GM19397 (cell line): ENCODE results near the gene LRP1B.

Experiments
- ATAC-seq: cut with Tn5 transposase; IDR thresholded peaks from one replicate; pipeline ENCODE4 v1.9.1; 2021; ENCODE audit warnings: mild to moderate bottlenecking, moderate library complexity; ENCODE audit not compliant: unreplicated experiment

Gene LRP1B

GRCh38 chr2:141482697-141483096 is 648.1 kb downstream of the LRP1B start:
- ATAC-seq: no peak

DNA sequence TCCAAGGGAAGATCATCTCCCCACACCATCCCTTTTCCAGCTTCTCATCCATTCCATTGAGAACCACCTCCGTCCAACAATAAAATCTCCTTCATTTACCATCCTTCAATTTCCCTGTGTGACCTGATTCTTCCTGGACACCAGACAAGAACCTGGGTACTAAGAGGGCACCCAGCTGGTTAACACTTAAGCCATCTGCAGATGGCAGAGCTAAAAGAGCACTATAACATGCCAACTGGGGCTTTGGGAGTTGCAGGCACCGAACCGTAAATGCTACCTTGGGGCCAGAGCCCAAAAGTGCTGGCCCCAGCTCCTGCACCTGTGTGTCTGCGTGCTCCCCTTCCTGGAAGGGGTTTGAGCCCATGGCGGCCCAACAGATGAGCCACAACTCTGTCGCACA is 655.0 kb downstream of the LRP1B start:
- no peak for ATAC-seq

GRCh38 chr2:141468761-141469160 is 662.1 kb downstream of the LRP1B start:
- ATAC-seq: no peak

GRCh38 chr2:141467331-141467730 is 663.5 kb downstream of the LRP1B start:
- no peak for ATAC-seq

- no peak for ATAC-seq
These were observed 665.8 kb downstream of the LRP1B start for GRCh38 chr2:141464995-141465394.

GRCh38 chr2:141458351-141458750 is 672.5 kb downstream of the LRP1B start:
- no peak for ATAC-seq

DNA sequence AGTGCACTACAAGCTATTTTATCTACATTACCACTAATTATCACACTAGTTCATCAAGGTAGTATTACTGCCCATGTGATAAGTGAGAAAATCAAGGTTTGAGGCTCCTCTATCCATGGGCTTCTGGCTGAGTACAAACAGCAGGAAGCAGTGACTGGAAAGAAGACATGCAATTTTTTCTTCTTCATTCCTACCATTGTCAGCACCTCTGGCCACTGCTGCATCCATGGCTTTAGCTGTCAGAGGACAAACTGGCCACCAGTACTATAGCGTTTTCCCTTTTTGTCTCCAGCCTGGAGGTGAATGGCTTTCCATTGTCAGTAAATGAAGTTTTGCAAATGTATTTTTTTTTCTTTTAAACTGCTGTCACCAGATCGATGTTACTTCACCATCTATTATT is 674.9 kb downstream of the LRP1B start:
- no peak for ATAC-seq

GRCh38 chr2:141455211-141455826 is 675.5 kb downstream of the LRP1B start:
- ATAC-seq: no peak

- no peak for ATAC-seq
These were observed 690.7 kb downstream of the LRP1B start for GRCh38 chr2:141440072-141440635.

- no peak for ATAC-seq
These were observed 691.3 kb downstream of the LRP1B start for GRCh38 chr2:141439524-141439923.

DNA sequence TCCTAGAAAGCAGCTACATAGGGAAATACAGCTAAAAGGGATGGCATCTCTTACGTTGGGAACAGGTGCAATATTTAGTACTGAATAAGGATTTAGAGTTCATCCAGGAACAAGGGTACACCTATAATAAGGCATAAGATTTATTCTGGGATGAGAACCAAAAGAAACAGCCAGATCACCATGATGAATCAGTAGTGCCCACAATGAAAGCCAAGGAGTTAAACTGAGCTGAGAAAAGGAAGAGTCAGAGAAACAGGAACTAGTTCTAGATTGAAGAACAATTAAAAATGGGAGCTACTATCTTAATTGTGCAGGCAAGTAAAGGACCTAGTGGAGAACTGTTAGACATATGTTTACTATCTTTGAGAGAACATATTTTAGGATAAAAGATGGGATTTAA is 692.3 kb downstream of the LRP1B start:
- no peak for ATAC-seq

- no peak for ATAC-seq
These were observed 693.3 kb downstream of the LRP1B start for GRCh38 chr2:141437521-141437920.

DNA sequence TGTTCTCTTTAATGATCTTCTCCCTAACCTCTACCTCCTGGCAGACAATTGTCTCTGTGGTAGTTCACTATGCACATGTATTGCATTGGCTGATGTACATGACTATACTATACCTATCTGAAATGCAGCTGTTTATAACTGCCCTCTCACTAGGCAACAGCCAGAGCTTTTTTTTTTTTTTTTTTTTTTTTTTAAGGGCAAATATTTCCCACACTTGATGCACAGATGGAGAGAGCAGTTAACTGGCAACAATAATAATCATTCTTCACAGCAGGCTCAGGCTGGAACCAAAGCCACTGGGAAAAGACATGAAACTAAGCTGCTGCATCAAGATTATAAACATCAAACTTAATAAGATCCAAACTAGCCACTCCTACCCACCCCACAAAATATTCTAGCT is 707.7 kb downstream of the LRP1B start:
- no peak for ATAC-seq

DNA sequence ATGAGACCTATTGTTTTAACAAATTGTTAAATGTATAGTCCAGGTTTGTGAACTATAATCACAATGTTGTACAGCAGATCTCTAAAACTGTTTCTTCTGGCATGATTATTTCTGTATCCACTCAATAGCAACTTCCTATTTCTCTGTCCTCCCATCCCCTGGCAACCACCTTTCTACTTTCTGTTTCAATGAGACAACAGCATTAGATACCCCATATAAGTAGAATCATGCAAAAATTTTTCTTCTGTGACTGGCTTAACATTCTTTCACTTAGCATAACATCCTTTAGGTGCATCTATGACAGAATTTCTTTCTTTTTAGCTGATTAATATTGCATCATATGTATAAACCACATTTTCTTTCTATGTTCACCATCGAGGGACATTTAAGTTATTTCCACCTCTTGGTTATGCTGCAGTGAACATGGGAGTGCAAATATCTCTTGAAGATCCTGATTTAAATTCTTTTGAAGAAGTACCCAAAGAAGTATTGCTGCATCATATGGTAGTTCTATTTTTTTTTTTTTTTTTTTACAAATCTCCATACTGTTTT is 713.5 kb downstream of the LRP1B start:
- no peak for ATAC-seq

GRCh38 chr2:141411419-141411818 is 719.4 kb downstream of the LRP1B start:
- ATAC-seq: no peak

- ATAC-seq: no peak
These were observed 731.5 kb downstream of the LRP1B start for GRCh38 chr2:141399270-141399669.

DNA sequence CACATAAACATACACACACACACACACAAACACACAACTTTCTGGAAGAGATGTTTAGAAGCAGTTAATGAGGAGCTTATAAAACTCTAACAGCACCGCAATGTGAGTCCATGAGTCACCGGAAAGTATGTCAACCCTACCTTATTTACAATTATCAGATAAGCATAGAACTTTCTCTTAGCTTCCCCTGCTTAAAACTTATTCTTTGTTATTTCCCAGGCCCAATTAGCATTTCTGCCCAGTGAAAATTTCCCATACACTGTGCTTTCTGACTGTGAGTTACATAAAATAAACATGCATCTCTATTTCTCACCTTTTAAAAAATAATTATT is 737.6 kb downstream of the LRP1B start:
- no peak for ATAC-seq

DNA sequence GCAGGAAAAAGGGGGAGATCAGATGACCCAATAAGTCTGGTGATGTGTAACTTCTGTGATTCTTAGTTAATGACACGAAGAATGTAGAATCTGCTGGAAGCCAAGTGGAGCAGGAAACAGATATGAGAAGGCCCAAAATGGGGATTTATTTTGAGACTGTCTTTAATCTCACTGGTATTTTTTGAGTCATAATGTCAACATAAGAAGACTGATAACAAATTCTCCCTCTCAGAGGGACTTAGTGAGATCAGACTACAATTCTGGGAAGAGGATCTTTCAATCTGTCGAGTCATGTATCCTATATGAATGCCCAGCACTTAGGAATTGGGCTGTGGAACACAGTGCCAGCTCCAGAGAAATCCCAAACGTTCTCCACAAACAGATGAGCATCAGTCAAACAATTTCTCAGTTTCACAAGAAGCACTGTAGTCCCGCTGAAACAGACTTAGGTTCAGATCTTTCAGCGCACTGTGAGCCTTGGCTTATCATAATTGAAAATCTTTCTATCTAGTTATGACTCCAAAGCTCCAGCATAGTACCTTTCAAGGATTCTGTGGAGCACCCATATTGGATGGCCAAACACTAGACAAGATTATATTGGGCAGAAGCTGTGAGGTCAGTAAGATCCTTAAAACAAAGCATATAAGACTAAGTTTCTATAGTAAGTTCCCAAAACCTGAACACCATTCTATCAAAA is 738.2 kb downstream of the LRP1B start:
- no peak for ATAC-seq

DNA sequence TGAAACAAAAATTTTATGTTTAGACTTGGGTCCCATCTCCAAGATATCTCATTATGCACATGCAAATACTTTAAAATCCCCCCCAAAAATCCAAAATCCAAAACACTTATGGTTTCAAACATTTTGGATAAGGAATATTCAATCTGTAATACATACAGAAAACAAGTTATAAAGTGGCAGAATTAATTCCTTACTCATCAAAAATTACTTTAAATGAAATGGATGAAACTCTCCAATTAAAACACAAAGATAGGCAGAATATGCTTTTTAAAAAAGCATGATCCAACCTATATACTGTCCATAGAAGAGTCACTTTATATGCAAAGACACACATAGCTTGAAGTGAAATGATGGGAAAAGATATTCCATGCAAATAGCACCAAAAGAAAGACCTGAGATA is 744.6 kb downstream of the LRP1B start:
- ATAC-seq: no peak

- ATAC-seq: no peak
These were observed 746.1 kb downstream of the LRP1B start for GRCh38 chr2:141384676-141385075.

- no peak for ATAC-seq
These were observed 748.9 kb downstream of the LRP1B start for GRCh38 chr2:141381946-141382345.
